WERI-Rb-1 (cell line): ENCODE measurements around the gene TIRAP.

ENCODE experiments used
- DNase-seq: peaks from one replicate; pipeline ENCODE4 v3.0.0-alpha.2; 2020
- H3K27ac ChIP-seq: fragments of 250-450 bp; sonication (Bioruptor Pico); 2 replicates; pipeline ENCODE4 v1.5.1; 2020; ENCODE audit warnings: mild to moderate bottlenecking, moderate library complexity
- H3K27me3 ChIP-seq: fragments of 250-450 bp; sonication (Bioruptor Pico); 2 replicates; pipeline ENCODE4 v1.5.1; 2021; ENCODE audit warnings: mild to moderate bottlenecking, low read depth, moderate library complexity; ENCODE audit not compliant: insufficient read depth, severe bottlenecking
- H3K36me3 ChIP-seq: fragments of 250-450 bp; sonication (Bioruptor Pico); 2 replicates; pipeline ENCODE4 v1.5.1; 2020; ENCODE audit warnings: mild to moderate bottlenecking, moderate library complexity
- H3K4me3 ChIP-seq: 2 replicates; pipeline ENCODE4 v1.5.1; 2011; ENCODE audit warnings: low read depth, mild to moderate bottlenecking, control low read depth, low read length
- H3K9me3 ChIP-seq: fragments of 250-450 bp; sonication (Bioruptor Pico); 2 replicates; pipeline ENCODE4 v1.5.1; 2021; ENCODE audit warnings: mild to moderate bottlenecking, moderate library complexity; ENCODE audit not compliant: severe bottlenecking
- CTCF ChIP-seq: IDR thresholded peaks from 2 replicates; pipeline ENCODE4 v1.5.1; 2011; ENCODE audit warnings: low read depth, mild to moderate bottlenecking, control low read depth, inconsistent platforms, low read length

Gene TIRAP

GRCh38 chr11:126328001-126328390 is 45.1 kb downstream of the TIRAP start:
- no peak overlapping the region for H3K27ac ChIP-seq

GRCh38 chr11:126328444-126328843 is 45.6 kb downstream of the TIRAP start:
- no peak overlapping the region for H3K4me3 ChIP-seq
- H3K9me3 ChIP-seq: no peaks in the 10 kb centered on the region
- no peak for TF ChIP-seq CTCF
- H3K36me3 ChIP-seq: peaks cover 3% of the 10 kb centered on the region; the same call in 1 of the 2 replicates
- DNase-seq: no peak
- H3K27me3 ChIP-seq: no peaks in the 10 kb centered on the region
- no peak overlapping the region for H3K27ac ChIP-seq

More at GRCh38 chr11:126328001-126328390, 45.1 kb downstream of the TIRAP start:
- Histone ChIP-seq H3K4me3 (no peak overlapping the region), H3K9me3 (no peaks in the 10 kb centered on the region), H3K27me3 (no peaks in the 10 kb centered on the region), H3K36me3 (peaks cover 3% of the 10 kb centered on the region; the same call in 1 of the 2 replicates)
- no peak for TF ChIP-seq CTCF
- DNase-seq: no peak

- no peak for DNase-seq
- TF ChIP-seq CTCF: no peak
- no peaks in the 10 kb centered on the region for H3K9me3 ChIP-seq
- H3K27ac ChIP-seq: no peak overlapping the region
- peaks cover 3% of the 10 kb centered on the region; the same call in 1 of the 2 replicates for H3K36me3 ChIP-seq
- no peaks in the 10 kb centered on the region for H3K27me3 ChIP-seq
- H3K4me3 ChIP-seq: no peak overlapping the region
Measured at GRCh38 chr11:126328938-126329643, 46.2 kb downstream of the TIRAP start.

DNA sequence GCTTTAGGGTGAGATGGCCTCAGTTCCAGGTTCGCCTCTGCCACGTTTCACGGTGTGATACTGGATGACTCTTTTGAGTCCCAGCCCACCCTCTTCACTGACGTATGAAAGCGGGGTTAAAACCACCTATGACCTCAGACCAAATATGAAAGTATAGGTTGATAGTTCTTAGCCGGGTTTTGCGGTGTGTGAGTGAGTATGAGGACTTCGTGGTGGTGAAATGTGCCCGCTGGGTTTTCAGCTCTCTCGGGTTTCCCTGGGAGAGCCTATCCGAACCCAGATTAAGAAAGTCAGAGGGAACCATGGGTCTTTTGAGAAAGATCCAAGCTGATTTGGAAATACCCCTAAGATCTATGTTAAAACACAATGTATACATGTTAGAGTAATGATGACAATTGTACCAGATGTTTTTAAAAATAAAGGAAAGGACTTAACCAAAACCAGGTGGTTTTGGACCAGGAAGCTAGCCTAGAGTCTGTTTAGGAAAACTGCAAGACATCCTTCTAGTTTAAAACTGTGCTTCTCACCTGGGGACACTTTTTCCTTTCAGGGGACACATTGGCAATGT is 46.8 kb downstream of the TIRAP start:
- DNase-seq: no peak
- no peak for TF ChIP-seq CTCF
- Histone ChIP-seq H3K27me3 (no peaks in the 10 kb centered on the region), H3K4me3 (no peak overlapping the region), H3K36me3 (peaks cover 3% of the 10 kb centered on the region; the same call in 1 of the 2 replicates), H3K27ac (no peak overlapping the region), H3K9me3 (no peaks in the 10 kb centered on the region)

DNA sequence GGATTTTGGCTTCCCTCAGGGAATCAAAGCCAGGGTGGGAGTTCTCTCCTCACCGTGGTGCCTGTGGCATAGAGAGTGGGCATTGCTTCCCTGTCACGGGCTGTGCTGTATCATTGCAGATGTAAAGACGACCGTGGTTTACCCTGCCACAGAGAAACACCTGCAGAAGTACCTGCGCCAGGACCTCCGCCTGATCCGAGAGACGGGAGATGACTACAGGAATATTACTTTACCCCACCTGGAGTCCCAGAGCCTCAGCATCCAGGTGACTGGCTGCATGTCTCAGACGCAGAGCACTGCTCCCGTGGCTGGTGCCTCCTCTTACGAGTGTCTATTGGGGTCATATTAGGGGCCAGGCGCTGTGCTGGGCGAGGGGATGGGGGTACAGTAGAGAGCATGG is 48.4 kb downstream of the TIRAP start:
- no peak for TF ChIP-seq CTCF

More for the DNA sequence above, 48.4 kb downstream of the TIRAP start:
- Histone ChIP-seq H3K36me3 (peaks cover 3% of the 10 kb centered on the region; the same call in 1 of the 2 replicates), H3K9me3 (no peaks in the 10 kb centered on the region), H3K27me3 (no peaks in the 10 kb centered on the region), H3K27ac (no peak overlapping the region), H3K4me3 (no peak overlapping the region)
- no peak for DNase-seq
